Dendritic cell treated with granulocyte-macrophage colony-stimulating factor and Interleukin-4, amounts not matched to agents 40 ng/mL and 50 ng/mL, for 4 days (primary cell): ENCODE measurements around the gene VWA8.
A peak's percentile ranks its signal among the peaks of the same experiment; 100 is the strongest.
"Not testable (repeated sequence)": the region's sequence is repeated elsewhere in the genome, so short reads cannot be mapped to it uniquely, and the experiment has no call there.

Experiments
- H3K27ac Mint-ChIP-seq: one replicate; pipeline ENCODE4 v1.8.0; 2022; ENCODE audit warnings: mild to moderate bottlenecking, mixed read lengths
- H3K27me3 Mint-ChIP-seq: one replicate; pipeline ENCODE4 v1.8.0; 2022; ENCODE audit warnings: mild to moderate bottlenecking, mixed read lengths
- H3K36me3 Mint-ChIP-seq: one replicate; pipeline ENCODE4 v1.8.0; 2022; ENCODE audit warnings: low read depth, mixed read lengths
- H3K4me1 Mint-ChIP-seq: one replicate; pipeline ENCODE4 v1.8.0; 2022; ENCODE audit warnings: low read depth, mixed read lengths
- H3K4me3 Mint-ChIP-seq: one replicate; pipeline ENCODE4 v1.8.0; 2022; ENCODE audit warnings: mild to moderate bottlenecking, moderate library complexity, mixed read lengths
- H3K9me3 Mint-ChIP-seq: one replicate; pipeline ENCODE4 v1.8.0; 2022; ENCODE audit warnings: mixed read lengths
- intact Hi-C: fragments of 100-400 bp; cut with micrococcal nuclease; formaldehyde crosslinking; loops from one replicate; pipeline ENCODE4 v1.15.0; 2022

VWA8 gene

GRCh38 chr13:41586216-41586615 lies 374.7 kb downstream of the VWA8 start:
- H3K36me3 Mint-ChIP-seq = peaks cover 5% of the 10 kb centered on the region
- intact Hi-C loops = loop anchor here (5.0 kb wide), 1 partner anchor 124 kb away; no protein-coding TSS in a partner anchor

GRCh38 chr13:41582027-41582463 lies 378.9 kb downstream of the VWA8 start:
- intact Hi-C loops = no loop called here
- Mint-ChIP-seq H3K4me3 (no peak overlapping the region), H3K9me3 (no peaks in the 10 kb centered on the region), H3K27me3 (no peaks in the 10 kb centered on the region), H3K27ac (no peak overlapping the region), H3K4me1 (peaks cover 28% of the 10 kb centered on the region), H3K36me3 (peaks cover 5% of the 10 kb centered on the region)

More at GRCh38 chr13:41586216-41586615, 374.7 kb downstream of the VWA8 start:
- no peak overlapping the region for H3K4me3 Mint-ChIP-seq
- H3K27me3 Mint-ChIP-seq = no peaks in the 10 kb centered on the region
- H3K9me3 Mint-ChIP-seq = no peaks in the 10 kb centered on the region
- no peak overlapping the region for H3K27ac Mint-ChIP-seq
- H3K4me1 Mint-ChIP-seq = peaks cover 46% of the 10 kb centered on the region

GRCh38 chr13:41580345-41580744 lies 380.6 kb downstream of the VWA8 start:
- H3K4me1 Mint-ChIP-seq = peaks cover 37% of the 10 kb centered on the region

GRCh38 chr13:41579881-41580280 lies 381.0 kb downstream of the VWA8 start:
- H3K4me1 Mint-ChIP-seq = peaks cover 33% of the 10 kb centered on the region
- peaks cover 5% of the 10 kb centered on the region for H3K36me3 Mint-ChIP-seq
- H3K9me3 Mint-ChIP-seq = no peaks in the 10 kb centered on the region
- intact Hi-C loops = no loop called here
- no peaks in the 10 kb centered on the region for H3K27me3 Mint-ChIP-seq
- no peak overlapping the region for H3K4me3 Mint-ChIP-seq
- H3K27ac Mint-ChIP-seq = no peak overlapping the region

More at GRCh38 chr13:41580345-41580744, 380.6 kb downstream of the VWA8 start:
- H3K36me3 Mint-ChIP-seq = peaks cover 5% of the 10 kb centered on the region
- intact Hi-C loops = no loop called here
- H3K4me3 Mint-ChIP-seq = no peak overlapping the region
- H3K27me3 Mint-ChIP-seq = no peaks in the 10 kb centered on the region
- H3K9me3 Mint-ChIP-seq = no peaks in the 10 kb centered on the region
- H3K27ac Mint-ChIP-seq = no peak overlapping the region

- H3K9me3 Mint-ChIP-seq = no peaks in the 10 kb centered on the region
- no peaks in the 10 kb centered on the region for H3K27me3 Mint-ChIP-seq
- H3K27ac Mint-ChIP-seq = no peak overlapping the region
- no peak overlapping the region for H3K4me3 Mint-ChIP-seq
- H3K36me3 Mint-ChIP-seq = peaks cover 11% of the 10 kb centered on the region
- intact Hi-C loops = no loop called here
- H3K4me1 Mint-ChIP-seq = peaks cover 26% of the 10 kb centered on the region
These were observed 381.7 kb downstream of the VWA8 start for GRCh38 chr13:41579168-41579567.

GRCh38 chr13:41578371-41578770 lies 382.5 kb downstream of the VWA8 start:
- intact Hi-C loops = no loop called here
- H3K36me3 Mint-ChIP-seq = peaks cover 11% of the 10 kb centered on the region
- peaks cover 25% of the 10 kb centered on the region for H3K4me1 Mint-ChIP-seq
- peak overlapping the region; percentile 35 for H3K27ac Mint-ChIP-seq
- no peaks in the 10 kb centered on the region for H3K27me3 Mint-ChIP-seq
- no peak overlapping the region for H3K4me3 Mint-ChIP-seq
- H3K9me3 Mint-ChIP-seq = no peaks in the 10 kb centered on the region

GRCh38 chr13:41577436-41577835 lies 383.5 kb downstream of the VWA8 start:
- H3K36me3 Mint-ChIP-seq = peaks cover 12% of the 10 kb centered on the region
- H3K27me3 Mint-ChIP-seq = no peaks in the 10 kb centered on the region
- intact Hi-C loops = no loop called here
- H3K4me3 Mint-ChIP-seq = peak overlapping the region; percentile 34
- H3K27ac Mint-ChIP-seq = peak overlapping the region; percentile 35
- H3K9me3 Mint-ChIP-seq = no peaks in the 10 kb centered on the region
- peaks cover 25% of the 10 kb centered on the region for H3K4me1 Mint-ChIP-seq

- intact Hi-C loops, H3K4me3 Mint-ChIP-seq, H3K9me3 Mint-ChIP-seq, H3K27me3 Mint-ChIP-seq, H3K27ac Mint-ChIP-seq: not testable (repeated sequence)
- Mint-ChIP-seq H3K36me3 (peaks cover 25% of the 10 kb centered on the region), H3K4me1 (peaks cover 25% of the 10 kb centered on the region)
These were observed 387.3 kb downstream of the VWA8 start for GRCh38 chr13:41573640-41574039.

GRCh38 chr13:41571817-41572340 lies 389.0 kb downstream of the VWA8 start:
- H3K9me3 Mint-ChIP-seq, H3K4me3 Mint-ChIP-seq, H3K27ac Mint-ChIP-seq, H3K27me3 Mint-ChIP-seq, intact Hi-C loops: not testable (repeated sequence)
- H3K4me1 Mint-ChIP-seq = peaks cover 12% of the 10 kb centered on the region
- H3K36me3 Mint-ChIP-seq = peaks cover 25% of the 10 kb centered on the region

GRCh38 chr13:41568972-41569351 lies 391.9 kb downstream of the VWA8 start:
- Mint-ChIP-seq H3K27me3 (no peaks in the 10 kb centered on the region), H3K27ac (no peak overlapping the region), H3K9me3 (no peaks in the 10 kb centered on the region), H3K36me3 (peaks cover 25% of the 10 kb centered on the region), H3K4me1 (peaks cover 6% of the 10 kb centered on the region), H3K4me3 (no peak overlapping the region)
- intact Hi-C loops = no loop called here

GRCh38 chr13:41568143-41568971 lies 392.6 kb downstream of the VWA8 start:
- intact Hi-C loops = no loop called here
- Mint-ChIP-seq H3K27ac (no peak overlapping the region), H3K4me3 (no peak overlapping the region), H3K4me1 (peaks cover 6% of the 10 kb centered on the region), H3K9me3 (no peaks in the 10 kb centered on the region), H3K36me3 (peaks cover 20% of the 10 kb centered on the region), H3K27me3 (no peaks in the 10 kb centered on the region)

GRCh38 chr13:41567363-41567762 lies 393.5 kb downstream of the VWA8 start:
- Mint-ChIP-seq H3K36me3 (peaks cover 18% of the 10 kb centered on the region), H3K4me1 (peaks cover 6% of the 10 kb centered on the region), H3K27ac (no peak overlapping the region), H3K27me3 (no peaks in the 10 kb centered on the region), H3K9me3 (no peaks in the 10 kb centered on the region), H3K4me3 (no peak overlapping the region)
- intact Hi-C loops = no loop called here

GRCh38 chr13:41565846-41566245 lies 395.1 kb downstream of the VWA8 start:
- Mint-ChIP-seq H3K27ac (no peak overlapping the region), H3K4me3 (no peak overlapping the region), H3K9me3 (no peaks in the 10 kb centered on the region), H3K27me3 (no peaks in the 10 kb centered on the region), H3K36me3 (peaks cover 7% of the 10 kb centered on the region), H3K4me1 (peaks cover 6% of the 10 kb centered on the region)
- intact Hi-C loops = no loop called here

- peaks cover 6% of the 10 kb centered on the region for H3K4me1 Mint-ChIP-seq
- no peaks in the 10 kb centered on the region for H3K9me3 Mint-ChIP-seq
- H3K27me3 Mint-ChIP-seq = no peaks in the 10 kb centered on the region
- H3K36me3 Mint-ChIP-seq = peaks cover 7% of the 10 kb centered on the region
- intact Hi-C loops = no loop called here
- no peak overlapping the region for H3K27ac Mint-ChIP-seq
- H3K4me3 Mint-ChIP-seq = no peak overlapping the region
These were observed 395.7 kb downstream of the VWA8 start for GRCh38 chr13:41565216-41565615.
